NCI-H1930 (cell line): Measurements from ENCODE around the gene TTLL9.

ENCODE experiments used
- DNase-seq, 2 experiments: peaks; one replicate each; lab custom pipeline; 2025; lab: John Stamatoyannopoulos, UW

TTLL9 gene

DNA sequence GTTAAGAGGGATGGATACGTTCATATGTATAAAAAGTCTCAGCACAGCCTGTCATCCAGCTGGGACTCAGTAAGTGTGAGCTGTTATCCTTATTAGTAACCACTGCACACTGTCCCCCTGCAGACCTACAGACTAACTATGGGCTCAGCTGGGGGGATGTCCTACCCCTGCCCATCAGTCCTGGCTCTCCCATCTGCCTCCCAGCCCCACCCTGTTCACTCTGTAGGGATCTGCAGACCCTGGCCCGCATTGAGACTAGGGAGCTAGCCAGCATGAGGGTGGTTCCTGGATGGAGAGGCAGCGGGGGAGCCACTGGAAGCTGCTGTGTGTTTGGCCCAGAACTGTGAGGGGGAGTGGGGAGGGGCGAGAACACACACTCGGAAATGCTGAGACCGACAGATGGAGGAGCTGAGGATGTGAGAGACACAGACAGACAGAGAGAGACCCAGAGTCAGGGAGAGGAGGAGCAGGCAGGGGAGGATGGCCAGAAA is 114.6 kb downstream of the TTLL9 start:
- DNase-seq = no peak

DNA sequence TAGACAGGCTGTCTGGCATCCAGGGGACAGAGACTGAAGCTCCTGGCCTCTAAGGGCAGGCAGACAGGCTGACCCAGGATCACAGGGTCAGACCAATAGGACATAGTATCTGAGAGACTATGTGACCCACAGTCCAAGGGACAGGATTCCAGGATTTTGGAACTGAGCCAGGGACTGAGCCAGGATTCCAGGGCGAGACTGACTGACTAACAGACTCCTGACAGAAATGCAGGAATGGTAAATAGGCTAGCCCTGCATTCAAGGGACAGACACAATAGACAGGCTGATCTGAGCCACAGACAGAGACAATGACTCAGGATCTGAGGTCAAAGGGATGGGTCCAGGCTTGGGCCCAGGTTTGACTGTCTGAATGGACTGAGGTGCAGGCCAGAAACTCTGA is 117.3 kb downstream of the TTLL9 start:
- no peak for DNase-seq

DNA sequence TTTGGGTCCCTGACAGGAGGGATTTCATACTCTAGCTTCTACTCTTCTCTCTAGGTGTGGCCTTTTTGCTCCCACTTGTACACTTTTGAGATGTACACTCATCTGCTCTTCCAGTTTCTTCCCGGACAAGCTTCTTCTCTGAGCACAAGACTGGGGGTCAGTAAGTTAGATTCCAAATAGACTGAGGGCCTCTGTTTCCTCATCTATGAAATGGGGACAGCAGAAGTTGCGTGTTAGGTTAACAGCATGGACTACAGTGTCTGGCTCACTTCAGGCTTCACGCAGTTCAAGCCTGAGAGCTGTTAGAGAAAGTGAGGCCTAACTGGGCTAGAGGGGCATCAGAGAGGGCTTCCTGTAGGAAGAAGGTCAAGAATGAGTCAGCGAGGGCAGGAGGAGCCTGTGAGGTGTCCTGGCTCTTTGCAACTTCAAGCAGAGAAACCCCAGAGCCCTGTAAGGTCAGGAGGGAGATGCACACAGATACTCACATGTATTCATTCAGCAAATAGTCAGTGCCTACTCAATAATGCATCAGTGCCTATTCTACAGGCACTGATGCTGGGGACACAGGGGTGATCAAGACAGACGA is 118.1 kb downstream of the TTLL9 start:
- DNase-seq = no peak

DNA sequence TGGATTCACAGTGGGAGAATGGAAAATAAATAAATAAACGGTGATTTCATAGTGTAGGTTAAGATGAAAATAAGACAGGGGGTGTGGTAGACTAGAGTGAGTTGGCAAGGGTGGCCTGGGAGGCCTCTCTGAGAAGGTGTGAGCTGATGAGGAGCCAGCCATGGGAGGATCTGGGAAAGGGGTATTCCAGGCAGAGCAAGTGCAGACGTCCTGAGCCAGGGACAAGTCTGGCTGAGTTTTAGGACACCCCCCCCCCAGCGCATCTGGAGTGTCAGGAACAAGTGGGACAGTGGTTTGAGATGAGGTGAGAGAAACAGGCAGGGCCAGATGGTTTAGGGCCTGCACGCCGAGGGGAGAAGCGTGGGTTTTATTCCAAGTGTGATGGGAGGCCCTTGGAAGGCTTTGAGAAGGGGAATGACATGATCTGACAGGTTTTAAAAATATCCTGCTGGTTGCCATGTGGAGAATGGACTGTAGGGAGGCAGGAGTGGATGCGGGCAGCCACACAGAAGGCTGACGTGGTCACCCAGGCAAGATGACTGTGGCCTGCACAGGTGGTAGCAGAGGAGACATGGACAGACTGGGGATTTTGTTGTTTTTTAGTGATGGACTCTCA is 118.7 kb downstream of the TTLL9 start:
- no peak for DNase-seq

DNA sequence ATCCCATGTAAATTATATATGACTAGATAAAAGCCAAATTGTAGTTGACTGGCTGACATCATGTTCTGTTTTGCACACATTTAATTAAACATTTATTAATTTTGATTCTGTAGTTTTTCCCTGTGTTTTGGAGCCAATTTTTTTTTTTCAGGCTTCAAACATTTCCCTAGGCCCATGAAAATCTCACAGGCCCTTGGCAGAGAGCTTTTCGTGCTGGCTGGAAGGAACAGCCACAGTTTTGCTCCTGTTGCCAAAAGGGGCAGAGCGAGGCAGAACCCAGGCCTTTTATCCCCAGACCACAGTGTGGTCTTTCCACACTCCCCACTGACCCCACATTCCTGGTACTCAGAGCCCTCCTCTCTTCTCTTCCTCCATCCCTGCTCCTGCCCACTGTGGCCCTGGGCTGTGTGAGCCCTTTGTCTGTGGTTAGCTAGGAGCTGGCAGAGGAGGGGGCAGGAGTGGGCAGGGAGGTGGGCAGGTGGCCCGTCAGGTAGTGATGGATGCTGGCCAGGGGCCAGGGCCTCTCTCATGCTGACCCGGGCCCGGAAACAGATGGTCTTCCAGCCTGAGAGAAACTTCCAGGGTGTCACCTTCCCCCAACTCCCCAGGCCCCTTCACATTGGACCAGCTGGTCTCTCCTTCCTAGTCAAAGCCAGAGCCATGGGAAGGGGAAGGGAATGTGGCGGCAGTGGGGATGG is 120.4 kb downstream of the TTLL9 start:
- DNase-seq = no peak

DNA sequence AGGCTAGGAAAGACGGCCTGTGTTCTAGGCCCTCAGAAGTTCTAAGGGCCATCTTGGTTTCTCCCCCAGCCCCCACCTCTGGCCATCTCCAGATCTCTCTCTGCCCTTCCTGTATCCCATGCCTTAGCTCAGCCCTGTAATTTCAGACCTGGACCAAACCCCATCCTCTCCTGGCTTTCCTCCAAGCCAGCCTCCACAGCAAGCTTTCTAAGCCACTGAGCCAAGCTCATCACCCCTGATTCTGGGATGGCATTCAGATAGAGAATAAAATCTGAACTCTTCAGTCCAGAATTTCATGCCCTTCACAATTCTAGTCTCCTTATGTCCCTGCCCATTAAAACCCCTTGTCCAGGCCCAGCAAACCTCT is 120.9 kb downstream of the TTLL9 start:
- no peak for DNase-seq

DNA sequence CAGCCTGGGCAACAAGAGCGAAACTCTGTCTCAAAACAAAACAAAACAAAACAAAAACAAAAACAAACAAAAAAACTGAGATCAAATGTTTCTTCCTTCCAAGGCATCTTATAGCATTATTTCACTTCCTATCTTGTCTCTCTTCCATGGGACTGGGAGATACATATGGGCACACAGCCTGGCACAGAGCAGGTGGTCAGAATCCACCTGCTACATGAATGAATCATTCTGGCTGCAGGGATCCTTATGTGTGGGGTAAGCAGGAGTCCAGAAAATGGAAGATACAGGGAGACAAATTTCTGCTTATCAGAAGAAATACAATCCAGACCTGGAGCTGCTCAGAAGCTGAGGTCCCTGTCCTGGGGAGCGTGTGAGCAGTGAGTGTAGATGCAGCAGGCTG is 121.7 kb downstream of the TTLL9 start:
- DNase-seq = no peak
